ENCODE measurements around the gene TUBGCP2. TPM values are rescaled to one million over a fixed set of nuclear protein-coding genes. Genes with fewer than 3 reads are reported as not detected.
"Not testable (repeated sequence)": the region's sequence is repeated elsewhere in the genome, so short reads cannot be mapped to it uniquely, and the experiment has no call there.

Gene TUBGCP2
- total and polyA plus RNA-seq, 2 experiments from 2014 or later, result 52.3 to 70.2 TPM

GRCh38 chr10:133267293-133267692 lies 41.4 kb downstream of the TUBGCP2 start:
- H3K36me3 ChIP-seq, result no peaks in the 10 kb centered on the region

GRCh38 chr10:133266056-133266795 lies 42.4 kb downstream of the TUBGCP2 start:
- Histone ChIP-seq H3K9me3 (ENCODE audit: low read depth) (no peaks in the 10 kb centered on the region), H3K4me3 (no peak overlapping the region), H3K27ac (no peak overlapping the region), H3K27me3 (no peaks in the 10 kb centered on the region), H3K4me1 (ENCODE audit: low read depth) (peaks cover 1% of the 10 kb centered on the region), H3K36me3 (no peaks in the 10 kb centered on the region)
- DNase-seq (ENCODE audit: low read depth in 1 of 2, low spot score in 1 of 2), result no peak
- no peak for TF ChIP-seq CTCF (IDR thresholded peaks at IDR 0.05; ENCODE audit: low read depth, low read length)

More at GRCh38 chr10:133267293-133267692, 41.4 kb downstream of the TUBGCP2 start:
- DNase-seq (ENCODE audit: low read depth in 1 of 2, low spot score in 1 of 2), result no peak
- TF ChIP-seq CTCF (IDR thresholded peaks at IDR 0.05; ENCODE audit: low read depth, low read length), result no peak
- Histone ChIP-seq H3K4me1 (ENCODE audit: low read depth) (no peaks in the 10 kb centered on the region), H3K27me3 (no peaks in the 10 kb centered on the region), H3K4me3 (no peak overlapping the region), H3K9me3 (ENCODE audit: low read depth) (no peaks in the 10 kb centered on the region), H3K27ac (no peak overlapping the region)

- not testable (repeated sequence) for H3K27ac ChIP-seq; H3K27me3 ChIP-seq; H3K36me3 ChIP-seq; DNase-seq (ENCODE audit: low read depth in 1 of 2, low spot score in 1 of 2); H3K9me3 ChIP-seq (ENCODE audit: low read depth); H3K4me1 ChIP-seq (ENCODE audit: low read depth); H3K4me3 ChIP-seq
These were observed 43.6 kb downstream of the TUBGCP2 start for GRCh38 chr10:133265052-133265451.

GRCh38 chr10:133264461-133264860 lies 44.2 kb downstream of the TUBGCP2 start:
- DNase-seq (ENCODE audit: low read depth in 1 of 2, low spot score in 1 of 2), result no peak
- no peak for TF ChIP-seq CTCF (IDR thresholded peaks at IDR 0.05; ENCODE audit: low read depth, low read length)

GRCh38 chr10:133263674-133264073 lies 45.0 kb downstream of the TUBGCP2 start:
- no peak overlapping the region for H3K4me3 ChIP-seq
- H3K36me3 ChIP-seq, result no peaks in the 10 kb centered on the region
- H3K9me3 ChIP-seq (ENCODE audit: low read depth), result no peaks in the 10 kb centered on the region
- H3K27ac ChIP-seq, result no peak overlapping the region
- no peaks in the 10 kb centered on the region for H3K27me3 ChIP-seq
- peaks cover 5% of the 10 kb centered on the region for H3K4me1 ChIP-seq (ENCODE audit: low read depth)
- DNase-seq (ENCODE audit: low read depth in 1 of 2, low spot score in 1 of 2), result no peak
- no peak for TF ChIP-seq CTCF (IDR thresholded peaks at IDR 0.05; ENCODE audit: low read depth, low read length)

More at GRCh38 chr10:133264461-133264860, 44.2 kb downstream of the TUBGCP2 start:
- Histone ChIP-seq H3K27ac (no peak overlapping the region), H3K4me3 (no peak overlapping the region), H3K36me3 (no peaks in the 10 kb centered on the region), H3K27me3 (no peaks in the 10 kb centered on the region), H3K9me3 (ENCODE audit: low read depth) (no peaks in the 10 kb centered on the region), H3K4me1 (ENCODE audit: low read depth) (peaks cover 5% of the 10 kb centered on the region)

- Histone ChIP-seq H3K4me1 (ENCODE audit: low read depth) (peaks cover 5% of the 10 kb centered on the region), H3K27me3 (no peaks in the 10 kb centered on the region)
These were observed 46.0 kb downstream of the TUBGCP2 start for GRCh38 chr10:133262696-133263095.

More at GRCh38 chr10:133262696-133263095, 46.0 kb downstream of the TUBGCP2 start:
- Histone ChIP-seq H3K4me3 (no peak overlapping the region), H3K36me3 (no peaks in the 10 kb centered on the region), H3K27ac (no peak overlapping the region), H3K9me3 (ENCODE audit: low read depth) (no peaks in the 10 kb centered on the region)
- no peak for TF ChIP-seq CTCF (IDR thresholded peaks at IDR 0.05; ENCODE audit: low read depth, low read length)
- no peak for DNase-seq (ENCODE audit: low read depth in 1 of 2, low spot score in 1 of 2)

Measured in cardiac muscle cell (in vitro differentiated cells and primary cell).